Activated gamma-delta T cell treated with anti-CD3 and anti-CD28 coated beads, Interleukin-2, amount 50 U/mL, for 16 hours (primary cell): ENCODE data around the gene CMAS.
"Not testable (repeated sequence)": the region's sequence is repeated elsewhere in the genome, so short reads cannot be mapped to it uniquely, and the experiment has no call there.

Experiments used
- DNase-seq: peaks from one replicate; pipeline ENCODE4 v3.0.0-alpha.2; 2020; ENCODE audit warnings: low read depth

Gene CMAS

DNA sequence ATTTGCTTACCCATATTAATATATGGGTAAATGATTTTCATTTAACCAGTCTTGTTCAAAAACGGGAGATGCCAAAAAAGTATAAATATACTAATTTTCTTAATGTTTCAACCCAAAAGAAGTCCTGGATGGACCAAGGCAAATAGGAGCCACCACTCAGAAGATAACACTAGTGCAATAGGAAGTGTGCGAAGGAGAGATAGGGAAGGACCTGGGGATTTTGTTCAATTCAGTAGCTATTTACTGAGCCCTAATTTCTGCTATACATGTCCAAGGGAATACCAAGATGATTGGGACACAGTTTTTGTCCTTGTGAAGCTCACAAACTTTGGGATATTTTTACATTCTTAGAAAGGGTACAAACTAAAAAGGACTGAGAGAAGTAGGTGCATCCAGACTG lies 1.5 kb downstream of the CMAS start:
- DNase-seq = no peak

DNA sequence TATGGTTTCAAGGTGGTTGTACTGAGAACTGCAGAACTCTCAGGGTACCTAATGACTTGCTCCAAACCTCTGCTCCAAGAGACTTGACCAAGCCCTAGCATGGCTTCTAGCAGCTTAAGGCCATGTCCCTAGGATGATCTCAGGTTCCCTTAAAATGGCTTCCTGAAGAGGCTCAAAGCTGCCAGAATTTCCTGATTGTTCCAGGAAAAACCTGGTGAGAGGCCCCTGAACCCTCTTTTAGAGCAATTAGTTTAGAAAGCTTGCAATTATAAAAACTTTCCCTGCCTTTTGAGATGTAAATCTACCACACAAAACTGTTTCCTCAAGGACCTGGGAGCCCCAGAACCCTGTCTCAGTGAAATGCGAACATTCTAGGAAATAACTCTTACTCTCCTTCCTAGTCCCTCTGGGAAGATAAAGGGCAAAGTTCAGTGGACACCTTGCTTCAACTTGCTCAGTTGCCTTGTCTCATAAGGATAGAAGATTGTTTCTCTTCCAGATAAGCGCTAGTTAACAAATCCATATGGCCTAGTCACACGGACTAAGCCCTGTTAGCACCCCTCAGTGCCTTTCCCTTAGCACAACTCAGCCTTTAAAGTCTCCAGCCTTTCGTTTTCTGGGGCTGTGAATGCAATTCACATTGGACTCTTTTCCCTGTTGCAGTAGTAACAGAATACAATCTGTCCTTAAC lies 2.5 kb downstream of the CMAS start:
- no peak for DNase-seq

DNA sequence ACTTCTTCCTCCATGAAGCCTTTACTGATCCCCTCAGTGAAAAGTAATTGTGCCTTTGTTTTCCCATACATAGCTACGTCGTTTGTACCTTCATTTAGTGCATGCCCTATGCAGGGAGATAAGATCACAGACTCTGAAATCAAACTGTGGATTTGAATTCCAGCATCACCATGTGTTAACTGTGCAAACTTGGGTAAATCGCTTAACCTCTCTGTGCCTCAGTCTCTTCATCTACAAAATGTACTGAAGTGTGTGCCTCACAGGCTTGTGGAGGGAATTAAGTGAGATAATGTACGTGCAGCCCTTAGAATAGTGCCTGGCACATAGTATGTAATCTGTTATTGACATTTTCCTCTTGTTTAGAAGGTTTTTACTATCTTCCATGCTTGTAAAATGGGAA lies 4.1 kb downstream of the CMAS start:
- no peak for DNase-seq

DNA sequence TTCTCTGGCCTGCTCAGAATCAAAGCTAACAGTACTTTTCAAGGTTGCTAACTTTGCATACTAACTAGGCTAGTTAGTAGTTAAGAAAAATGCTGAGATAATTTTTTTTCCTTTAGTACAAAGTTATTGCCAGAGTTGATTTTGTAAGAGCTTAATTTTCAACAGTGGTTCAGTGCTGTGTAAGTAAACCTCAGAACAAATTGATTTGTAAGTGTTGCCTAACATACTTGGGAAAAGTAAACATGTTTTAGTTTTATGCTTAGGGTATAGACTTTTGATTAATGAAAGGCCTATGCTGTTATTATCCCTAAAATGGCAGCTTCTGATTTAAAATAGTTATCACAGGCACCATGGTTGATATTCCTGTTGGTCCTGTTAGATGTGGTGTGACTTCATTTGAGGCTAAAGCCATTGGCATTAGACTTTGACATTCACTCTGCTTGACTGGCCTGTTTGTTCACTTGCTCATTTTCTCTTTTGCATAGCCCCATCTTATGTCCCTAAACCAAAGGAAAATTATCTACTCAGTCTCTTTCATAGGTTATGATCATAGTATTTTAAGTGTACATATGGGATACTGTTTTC lies 5.2 kb downstream of the CMAS start:
- no peak for DNase-seq

DNA sequence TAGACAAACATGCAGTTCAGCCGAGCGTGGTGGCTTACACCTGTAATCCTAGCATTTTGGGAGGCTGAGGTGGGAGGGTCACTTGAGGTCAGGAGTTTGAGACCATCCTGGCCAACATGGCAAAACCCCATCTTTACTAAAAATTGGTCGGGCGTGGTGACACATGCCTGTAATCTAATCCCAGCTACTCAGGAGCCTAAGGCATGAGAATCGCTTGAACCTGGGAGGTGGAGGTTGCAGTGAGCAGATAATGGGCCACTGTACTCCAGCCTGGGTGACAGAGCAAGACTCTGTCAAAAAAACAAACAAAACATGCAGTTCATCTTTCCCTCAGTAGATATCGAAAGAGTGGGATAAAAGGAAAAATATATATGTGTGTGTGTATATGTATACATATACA lies 7.0 kb downstream of the CMAS start:
- not testable (repeated sequence) for DNase-seq

DNA sequence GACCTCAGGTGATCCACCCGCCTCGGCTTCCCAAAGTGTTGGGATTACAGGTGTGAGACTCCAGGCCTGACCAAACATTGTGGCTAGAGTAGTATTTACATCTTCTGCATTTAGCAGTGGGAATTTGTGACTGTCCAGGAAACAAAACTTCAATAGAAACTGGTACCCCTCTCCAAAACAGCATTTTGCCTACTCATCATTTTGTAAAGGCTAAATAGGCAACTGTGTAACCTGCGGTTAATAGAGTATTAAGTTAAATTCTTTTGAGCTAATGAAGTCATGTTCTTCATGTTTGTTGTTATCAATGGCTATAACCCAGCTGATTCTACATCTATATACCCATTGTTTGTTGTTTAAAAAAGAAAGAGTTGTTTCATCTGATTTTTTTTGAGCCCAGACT lies 8.1 kb downstream of the CMAS start:
- no peak for DNase-seq

DNA sequence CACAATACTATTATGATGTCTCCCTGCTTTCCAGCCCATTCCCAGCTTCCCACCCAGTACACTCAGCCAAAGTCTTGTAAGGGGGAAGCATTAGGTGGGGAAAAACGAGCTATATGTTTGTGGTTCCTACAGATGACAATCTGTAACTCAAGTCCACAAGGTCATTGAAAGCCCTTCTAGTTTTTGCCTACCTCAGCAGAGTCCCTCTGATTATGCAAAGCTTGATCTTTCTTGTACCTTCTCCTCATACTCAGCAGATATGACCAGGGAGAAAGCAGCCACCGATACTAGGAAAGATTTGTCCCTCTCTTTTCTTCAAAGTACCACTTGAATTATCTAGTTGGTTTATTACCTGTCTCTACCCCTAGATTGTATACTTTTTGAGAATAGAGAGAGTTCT lies 10.6 kb downstream of the CMAS start:
- no peak for DNase-seq

DNA sequence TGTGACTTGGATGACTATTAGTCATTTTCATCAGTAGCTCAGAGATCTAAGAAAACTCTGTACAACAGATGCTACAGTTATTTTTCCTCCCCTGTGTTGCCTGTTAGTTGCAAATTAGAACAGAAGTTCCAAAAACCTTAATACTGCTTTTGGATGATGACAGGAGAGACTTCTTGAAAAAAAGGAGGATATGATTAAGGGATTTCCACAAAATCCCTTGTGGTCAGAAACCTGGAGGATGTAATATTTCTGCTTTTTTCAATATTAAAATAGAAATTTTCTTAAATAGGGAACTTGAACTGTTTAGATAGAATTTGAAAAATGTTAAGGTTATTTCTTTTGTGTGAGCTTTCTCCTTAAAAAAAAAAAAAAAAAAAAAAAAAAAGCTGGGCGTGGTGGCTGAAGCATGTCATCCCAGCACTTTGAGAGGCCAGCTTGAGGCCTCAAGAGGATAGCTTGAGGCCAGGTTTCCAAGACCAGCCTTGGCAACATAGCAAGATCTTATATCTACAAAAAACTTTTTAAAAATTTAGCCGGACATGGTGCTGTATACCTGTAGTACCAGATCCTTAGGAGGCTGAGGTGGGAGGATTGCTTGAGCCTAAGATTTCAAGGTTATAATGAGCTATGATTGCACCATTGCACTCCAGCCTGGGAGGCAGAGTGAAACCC lies 14.1 kb downstream of the CMAS start:
- no peak for DNase-seq

DNA sequence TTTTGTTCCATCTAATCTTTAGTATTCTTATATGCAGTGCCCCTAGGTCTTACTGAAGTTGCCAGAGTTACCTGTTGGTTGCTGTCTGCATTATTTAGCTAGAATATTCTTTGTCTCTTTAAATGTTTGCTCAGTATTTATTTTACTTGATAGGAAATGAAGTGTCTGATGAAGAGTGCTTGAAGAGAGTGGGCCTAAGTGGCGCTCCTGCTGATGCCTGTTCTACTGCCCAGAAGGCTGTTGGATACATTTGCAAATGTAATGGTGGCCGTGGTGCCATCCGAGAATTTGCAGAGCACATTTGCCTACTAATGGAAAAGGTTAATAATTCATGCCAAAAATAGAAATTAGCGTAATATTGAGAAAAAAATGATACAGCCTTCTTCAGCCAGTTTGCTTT lies 18.9 kb downstream of the CMAS start:
- no peak for DNase-seq

DNA sequence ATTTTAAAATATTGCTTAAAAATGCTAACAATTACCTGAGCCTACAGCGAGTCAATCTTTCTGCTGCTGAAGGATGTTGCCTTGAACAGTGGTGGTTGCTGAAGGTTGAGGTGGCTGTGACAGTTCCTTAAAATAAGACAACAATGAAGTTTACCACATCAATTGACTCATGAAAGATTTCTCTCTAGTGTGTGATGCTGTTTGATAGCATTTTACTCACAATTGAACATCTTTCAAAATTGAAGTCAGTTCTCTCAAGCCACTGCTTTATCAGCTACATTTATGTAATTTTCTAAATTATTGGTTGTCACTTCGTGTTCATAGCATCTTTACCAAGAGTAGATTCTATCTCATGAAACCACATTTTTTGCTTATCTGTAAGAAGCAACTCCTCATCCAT lies 20.3 kb downstream of the CMAS start:
- DNase-seq = no peak

DNA sequence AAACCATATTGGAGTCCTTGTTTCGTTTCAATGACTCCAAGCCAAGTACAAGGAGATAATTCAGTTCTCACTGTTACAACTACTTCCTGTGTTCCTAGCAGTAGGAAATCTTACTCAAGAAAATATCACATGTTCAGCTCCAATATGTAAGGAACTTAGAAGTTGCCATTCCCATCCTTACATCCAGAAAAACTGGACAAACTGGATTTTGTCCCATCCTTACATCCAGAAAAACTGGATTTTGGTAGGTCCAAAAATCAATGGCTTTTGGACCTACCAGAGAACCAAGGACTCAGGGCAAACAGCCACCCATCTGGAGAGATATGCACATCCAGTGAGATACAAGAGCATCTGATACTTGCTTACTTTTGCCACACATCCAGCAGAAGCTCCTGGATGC lies 23.8 kb downstream of the CMAS start:
- DNase-seq = no peak

DNA sequence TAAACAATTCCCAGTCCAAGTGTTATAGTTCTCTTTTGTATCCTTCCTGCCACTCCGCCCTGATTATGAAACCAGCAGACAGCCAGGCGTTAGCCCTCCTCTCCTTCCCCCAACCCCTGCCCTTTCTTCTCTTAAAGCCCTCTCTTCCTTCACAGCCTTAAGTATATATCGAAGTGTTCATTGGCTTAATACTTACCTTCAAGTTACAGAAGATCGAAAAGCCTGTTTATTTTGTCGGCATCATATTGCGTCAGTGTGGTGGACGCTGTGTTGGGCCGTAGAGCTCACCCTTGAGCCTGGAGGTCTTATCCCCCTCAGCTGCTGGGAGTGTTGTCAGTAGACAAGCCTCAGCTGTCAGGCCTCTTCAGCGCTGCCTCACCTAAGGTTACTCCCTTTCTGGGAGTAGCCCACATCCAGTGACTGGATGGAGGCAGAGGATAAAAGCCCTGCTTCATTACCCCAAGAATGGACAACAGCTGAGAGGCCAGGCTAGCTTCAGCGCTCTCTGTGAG lies 36.2 kb downstream of the CMAS start:
- no peak for DNase-seq

DNA sequence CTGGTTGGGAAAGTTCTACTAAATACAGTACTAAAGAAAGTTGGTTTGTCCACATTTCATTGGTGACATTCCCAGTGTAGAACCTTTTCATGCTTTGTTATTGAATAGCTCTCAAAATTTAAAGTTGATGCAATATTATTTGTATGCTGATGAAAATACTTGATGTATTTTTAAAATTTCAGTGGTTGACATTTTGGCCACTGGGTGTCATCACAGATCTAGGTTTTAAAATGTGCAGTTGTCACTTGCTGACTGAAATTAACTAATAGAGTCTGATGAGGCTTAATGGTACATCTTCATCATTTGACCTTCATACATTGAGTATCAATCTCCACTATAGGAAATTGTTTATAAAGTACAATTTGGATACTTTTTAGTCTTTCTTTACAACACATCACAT lies 37.1 kb downstream of the CMAS start:
- no peak for DNase-seq

DNA sequence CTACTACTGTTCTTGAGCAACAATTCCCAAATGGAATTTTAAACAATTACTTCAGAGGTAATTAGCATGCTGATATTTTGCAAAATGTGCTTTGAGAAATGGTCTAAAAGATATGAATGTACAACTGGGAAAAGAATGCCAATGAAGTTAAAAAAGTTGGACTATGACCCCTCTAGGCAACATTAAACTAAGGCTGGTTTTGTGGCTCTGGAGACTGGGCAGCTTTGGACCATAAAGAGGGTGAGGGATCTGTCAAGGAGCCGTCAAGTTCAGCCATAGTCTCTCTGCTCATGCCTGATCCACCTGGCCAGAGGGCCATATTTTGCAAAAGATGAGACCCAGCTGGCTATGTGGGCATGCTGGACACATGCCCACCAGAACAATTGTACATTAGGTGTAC lies 38.8 kb downstream of the CMAS start:
- no peak for DNase-seq

DNA sequence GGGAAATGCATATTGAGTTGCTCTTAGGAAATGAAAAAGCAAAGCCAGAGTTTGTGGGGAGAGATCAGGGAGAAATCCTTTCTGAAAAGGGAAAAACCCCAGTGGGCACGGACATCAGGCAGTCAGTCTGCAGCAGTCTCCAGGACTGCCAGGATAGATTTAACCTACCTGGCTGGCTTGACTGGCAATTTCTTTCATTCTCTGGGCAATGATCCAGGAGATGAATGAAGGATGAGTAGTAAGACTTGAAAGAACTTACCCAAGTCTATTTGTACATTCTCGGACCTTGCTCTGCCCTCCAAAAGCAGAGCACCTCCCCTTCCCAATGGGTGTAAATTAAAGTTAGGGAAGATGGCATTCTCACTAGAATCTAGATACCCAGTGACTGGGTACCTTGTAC lies 42.9 kb downstream of the CMAS start:
- no peak for DNase-seq

DNA sequence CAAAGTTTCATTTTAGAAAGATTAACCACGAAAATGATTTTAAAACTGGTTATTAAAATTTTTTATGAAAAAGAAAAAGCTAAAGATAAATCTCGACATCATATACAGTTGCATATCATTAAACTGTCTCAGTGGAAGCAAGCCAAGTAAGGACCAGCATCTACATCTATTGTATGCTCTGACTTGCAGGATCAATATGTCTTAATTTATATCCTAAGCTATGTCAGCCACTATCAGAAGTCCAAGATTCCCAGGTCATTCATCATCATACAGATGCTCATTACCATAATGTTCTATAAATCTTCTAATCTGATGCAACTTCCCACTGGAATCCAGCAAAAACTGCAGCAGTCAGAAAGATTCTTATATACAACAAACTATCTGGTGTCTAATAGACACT lies 43.5 kb downstream of the CMAS start:
- no peak for DNase-seq

DNA sequence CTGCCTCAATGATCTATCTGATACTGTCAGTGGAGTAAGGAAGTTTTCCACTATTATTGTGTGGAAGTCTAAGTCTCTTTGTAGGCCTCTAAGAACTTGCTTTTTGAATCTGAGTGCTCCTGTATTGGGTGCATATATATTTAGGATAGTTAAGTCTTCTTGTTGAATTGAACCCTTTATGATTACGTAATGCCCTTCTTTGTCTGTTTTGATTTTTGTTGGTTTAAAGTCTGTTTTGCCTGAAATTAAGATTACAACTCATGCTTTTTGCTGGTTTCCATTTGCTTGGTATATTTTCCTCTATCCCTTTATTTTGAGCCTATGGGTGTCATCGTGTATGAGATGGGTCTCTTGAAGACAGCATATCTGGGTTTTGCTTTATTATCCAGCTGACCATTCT lies 53.0 kb downstream of the CMAS start:
- DNase-seq = not testable (repeated sequence)

DNA sequence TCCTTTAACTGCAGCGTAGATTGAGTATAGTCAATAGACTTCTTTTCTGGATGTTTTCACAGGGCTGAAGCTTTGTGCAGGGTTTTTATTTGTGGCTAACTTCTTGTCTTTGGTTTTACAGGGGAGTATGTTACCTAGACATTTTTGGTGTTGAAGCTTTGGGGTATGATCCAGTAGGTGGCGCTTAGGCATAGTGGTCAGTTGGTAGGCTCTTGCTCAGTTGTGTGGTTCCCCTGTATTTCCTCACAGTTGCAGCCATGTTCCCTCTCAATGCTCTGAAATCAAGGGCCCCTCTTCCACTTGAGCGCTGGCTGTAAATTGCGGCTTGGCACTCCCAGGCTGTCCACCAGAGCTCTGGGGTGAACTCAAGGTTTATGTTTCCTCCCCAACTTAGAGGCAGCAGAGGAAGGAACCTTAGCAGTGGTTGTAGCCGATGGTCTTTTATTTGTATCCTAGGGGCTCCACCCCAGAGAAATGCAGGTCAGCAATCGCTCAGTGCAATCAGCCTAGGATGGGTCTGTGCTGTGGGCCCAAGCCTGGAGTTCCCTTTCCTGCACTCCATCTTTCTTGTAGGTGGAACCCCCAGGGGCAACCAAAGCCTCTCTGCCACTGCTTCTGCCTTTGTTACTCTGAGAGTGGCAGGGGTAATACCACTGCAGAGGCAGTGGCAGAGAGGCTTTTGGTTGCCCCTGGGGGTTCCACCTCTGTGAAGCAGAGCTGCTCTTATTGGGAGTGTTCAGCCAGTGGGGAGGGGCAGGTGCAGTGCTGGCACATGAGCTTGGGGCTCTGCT lies 55.1 kb downstream of the CMAS start:
- DNase-seq = no peak

DNA sequence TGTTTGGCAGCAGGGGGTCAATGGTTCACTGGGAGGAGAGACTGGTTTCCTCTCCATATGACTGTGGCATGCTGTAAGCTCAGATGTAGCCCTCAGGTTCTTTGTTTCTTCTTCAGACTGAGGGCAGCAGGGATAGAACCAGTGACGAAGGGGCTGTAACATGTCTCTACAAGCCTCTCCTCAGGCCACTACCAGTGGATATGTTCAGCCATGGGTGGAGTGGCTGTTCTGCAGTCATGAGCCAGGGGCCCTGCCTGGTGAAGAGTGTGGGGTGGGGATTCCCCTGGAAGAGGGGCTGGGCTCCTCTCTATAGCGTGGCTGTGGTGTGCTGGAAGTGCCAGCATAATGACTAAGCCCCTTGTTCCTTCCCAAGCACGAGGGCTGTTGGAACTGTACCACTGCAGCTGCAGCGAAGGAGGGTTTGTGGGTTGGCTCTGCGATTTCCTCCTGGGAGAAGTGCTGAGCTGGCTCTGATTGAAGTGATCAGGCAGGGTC lies 55.8 kb downstream of the CMAS start:
- no peak for DNase-seq

DNA sequence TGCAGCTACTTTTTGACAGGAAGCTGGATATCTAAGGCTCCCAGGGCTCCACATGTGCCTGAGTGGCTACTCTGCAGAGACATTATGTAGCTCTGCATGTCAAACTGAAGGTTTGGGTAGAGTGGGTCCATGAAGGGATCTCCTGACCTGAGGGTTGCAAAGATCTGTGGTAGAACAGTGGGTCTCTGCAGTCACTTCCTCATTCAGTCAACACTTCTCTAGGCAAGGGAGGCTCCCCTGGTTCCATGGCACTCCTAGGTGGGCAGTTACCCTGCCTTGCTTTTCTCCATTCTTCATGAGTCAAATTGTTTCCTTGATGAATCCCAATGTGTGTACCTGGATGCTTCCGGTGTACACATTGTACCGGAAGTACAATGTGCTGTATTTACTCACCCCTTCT lies 57.4 kb downstream of the CMAS start:
- DNase-seq = no peak

DNA sequence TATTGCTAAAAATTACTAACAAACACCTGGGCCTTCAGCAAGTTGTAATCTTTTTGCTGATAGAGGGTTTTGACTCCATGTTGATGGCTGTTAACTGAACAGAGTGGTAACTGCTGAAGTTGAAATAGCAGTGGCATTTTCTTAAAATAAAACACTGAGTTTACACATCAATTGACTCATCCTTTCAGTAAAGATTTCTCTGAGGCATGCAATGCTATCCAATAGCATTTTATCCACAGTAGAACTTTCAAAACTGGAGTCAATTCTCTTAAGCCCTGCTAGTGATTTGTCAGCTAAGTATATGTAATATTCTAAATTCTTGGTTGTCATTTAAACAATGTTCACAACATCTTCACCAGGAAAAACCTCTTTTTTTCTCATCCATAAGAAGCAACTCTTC lies 59.5 kb downstream of the CMAS start:
- no peak for DNase-seq

DNA sequence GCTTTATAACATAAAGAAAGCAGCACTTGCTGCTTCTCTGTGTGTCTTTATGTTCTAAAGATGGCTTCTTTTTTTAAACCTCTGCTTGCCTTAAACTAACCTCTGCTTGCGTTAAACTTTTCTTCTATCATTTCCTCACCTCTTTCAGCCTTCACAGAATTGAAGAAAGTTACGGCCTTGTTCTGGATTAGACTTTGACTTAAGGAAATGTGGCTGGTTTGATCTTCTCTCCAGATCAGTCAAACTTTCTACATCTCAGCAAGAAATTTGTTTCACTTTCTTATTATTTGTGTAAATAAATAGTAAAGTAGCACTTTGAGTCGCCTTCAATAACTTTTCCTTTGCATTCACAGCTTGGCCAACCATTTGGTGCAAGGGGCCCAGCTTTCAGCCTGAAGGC lies 64.2 kb downstream of the CMAS start:
- DNase-seq = no peak
